Retinal pigment epithelial cell (primary cell): ENCODE data around the gene SLC28A3.

Source experiments
- DNase-seq: peaks from one replicate; pipeline ENCODE4 v3.0.0-alpha.2; 2010; ENCODE audit warnings: low read depth
- H3K4me3 ChIP-seq: 2 replicates; pipeline ENCODE4 v1.5.1; 2011; ENCODE audit warnings: mild to moderate bottlenecking, low read length, control low read depth, moderate library complexity
- TF ChIP-seq, protein P1 (sequence below): conservative IDR thresholded peaks from 2 replicates; pipeline ENCODE4 v1.5.1; 2011; ENCODE audit warnings: low read depth, low read length, control low read depth, inconsistent platforms

The SLC28A3 gene

DNA sequence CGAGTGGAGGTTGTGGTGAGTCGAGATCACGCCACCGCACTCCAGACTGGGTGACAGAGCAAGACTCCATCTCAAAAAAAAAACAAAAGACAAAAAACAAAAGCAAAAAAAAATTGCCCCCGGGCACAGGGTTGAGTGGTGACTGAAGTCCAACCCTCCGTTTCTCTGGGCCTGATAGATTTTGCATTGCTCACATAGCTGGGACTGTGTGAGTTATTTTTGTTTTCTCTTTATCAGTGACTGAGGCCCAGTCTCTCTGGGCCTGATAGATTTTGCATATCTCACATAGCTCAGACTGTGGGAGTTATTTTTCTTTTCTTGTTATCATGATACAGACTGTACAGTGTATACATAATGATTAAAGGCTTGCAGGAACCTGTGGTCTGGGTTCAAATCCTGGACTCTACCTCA lies 2.6 kb upstream of the SLC28A3 start:
- DNase-seq, result no peak
- TF ChIP-seq, protein P1, sequence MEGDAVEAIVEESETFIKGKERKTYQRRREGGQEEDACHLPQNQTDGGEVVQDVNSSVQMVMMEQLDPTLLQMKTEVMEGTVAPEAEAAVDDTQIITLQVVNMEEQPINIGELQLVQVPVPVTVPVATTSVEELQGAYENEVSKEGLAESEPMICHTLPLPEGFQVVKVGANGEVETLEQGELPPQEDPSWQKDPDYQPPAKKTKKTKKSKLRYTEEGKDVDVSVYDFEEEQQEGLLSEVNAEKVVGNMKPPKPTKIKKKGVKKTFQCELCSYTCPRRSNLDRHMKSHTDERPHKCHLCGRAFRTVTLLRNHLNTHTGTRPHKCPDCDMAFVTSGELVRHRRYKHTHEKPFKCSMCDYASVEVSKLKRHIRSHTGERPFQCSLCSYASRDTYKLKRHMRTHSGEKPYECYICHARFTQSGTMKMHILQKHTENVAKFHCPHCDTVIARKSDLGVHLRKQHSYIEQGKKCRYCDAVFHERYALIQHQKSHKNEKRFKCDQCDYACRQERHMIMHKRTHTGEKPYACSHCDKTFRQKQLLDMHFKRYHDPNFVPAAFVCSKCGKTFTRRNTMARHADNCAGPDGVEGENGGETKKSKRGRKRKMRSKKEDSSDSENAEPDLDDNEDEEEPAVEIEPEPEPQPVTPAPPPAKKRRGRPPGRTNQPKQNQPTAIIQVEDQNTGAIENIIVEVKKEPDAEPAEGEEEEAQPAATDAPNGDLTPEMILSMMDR, result no peak
- H3K4me3 ChIP-seq, result no peak overlapping the region

DNA sequence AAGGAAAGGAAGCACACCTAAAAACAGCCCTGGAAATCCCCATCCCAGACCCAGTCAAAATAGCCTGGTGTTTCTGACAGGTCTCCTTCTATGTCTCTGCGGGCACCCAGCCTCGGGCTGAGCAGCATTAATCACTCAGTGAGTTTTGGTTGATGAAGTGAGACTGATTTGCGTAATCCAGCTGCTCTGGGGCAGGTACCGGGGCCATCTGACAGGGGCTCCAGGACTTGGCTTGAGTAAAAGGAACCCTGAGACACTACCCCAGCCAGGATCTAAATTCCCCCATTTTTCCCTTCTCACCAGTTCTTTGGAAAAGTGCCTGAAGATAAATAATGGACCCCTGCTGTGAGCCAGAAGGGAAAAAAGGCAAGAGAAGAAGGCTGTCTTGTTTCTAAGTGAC lies 596 bp downstream of the SLC28A3 start:
- TF ChIP-seq, protein P1, result no peak
- DNase-seq, result no peak
- H3K4me3 ChIP-seq, result no peak overlapping the region

DNA sequence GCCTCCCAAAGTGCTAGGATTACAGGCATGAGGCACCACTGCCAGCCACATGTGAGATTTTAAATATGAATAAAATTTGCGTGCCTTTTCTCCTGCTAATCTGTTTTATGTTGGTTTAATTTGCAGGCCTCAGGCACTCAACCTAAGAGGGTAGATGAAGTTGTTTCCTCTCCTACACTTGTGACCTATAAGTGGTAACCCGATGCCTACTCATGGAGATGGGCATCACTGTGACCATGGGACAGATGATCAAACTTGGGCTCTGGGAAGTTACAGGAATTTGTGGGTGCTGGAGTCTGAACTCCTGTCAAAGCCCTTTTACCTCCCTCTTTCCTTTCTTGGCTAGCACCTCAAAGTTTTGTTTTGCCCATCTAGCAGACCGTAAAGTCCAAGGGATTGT lies 1.1 kb downstream of the SLC28A3 start:
- DNase-seq, result no peak
- TF ChIP-seq, protein P1, result no peak
- no peak overlapping the region for H3K4me3 ChIP-seq

DNA sequence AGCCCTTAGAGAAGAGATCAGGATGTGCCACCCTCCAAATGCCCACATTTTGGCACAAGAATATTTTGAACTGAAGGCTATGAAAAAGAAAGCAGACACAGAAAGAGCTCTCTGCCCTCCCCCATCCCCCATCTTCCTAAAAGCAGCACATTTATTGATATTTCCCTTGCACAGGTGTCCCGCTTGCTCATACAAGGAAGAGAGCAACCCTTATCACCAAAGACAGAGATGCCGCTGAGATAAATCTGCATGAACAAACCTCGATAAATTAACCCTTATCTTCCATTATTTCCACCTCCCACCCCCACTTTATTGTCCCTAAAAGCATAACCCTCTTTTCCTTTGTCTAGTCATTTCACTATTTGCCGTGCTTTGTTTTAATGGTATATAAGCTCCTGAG lies 1.8 kb downstream of the SLC28A3 start:
- no peak for DNase-seq
- TF ChIP-seq, protein P1, result no peak
- H3K4me3 ChIP-seq, result no peak overlapping the region

DNA sequence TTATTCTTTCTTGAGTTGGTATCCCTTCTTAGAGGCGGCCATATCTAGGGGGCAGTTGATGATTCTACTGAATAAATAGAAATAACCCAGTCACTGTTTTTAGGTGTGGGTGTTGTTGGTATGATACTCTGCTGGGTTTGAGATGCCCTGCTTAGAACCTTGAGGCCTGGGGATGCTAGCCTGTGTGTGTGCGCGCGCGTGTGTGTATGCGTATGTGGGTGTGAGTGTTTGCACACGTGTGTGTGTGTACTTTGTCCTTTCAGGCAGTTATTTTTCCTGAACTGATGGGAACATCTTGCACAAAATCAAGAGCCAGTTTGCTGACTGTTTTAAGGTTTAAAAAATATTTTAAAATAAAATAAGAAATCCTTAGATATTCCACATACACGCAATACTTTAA lies 3.3 kb downstream of the SLC28A3 start:
- H3K4me3 ChIP-seq, result no peak overlapping the region
- DNase-seq, result no peak
- TF ChIP-seq, protein P1, result no peak

DNA sequence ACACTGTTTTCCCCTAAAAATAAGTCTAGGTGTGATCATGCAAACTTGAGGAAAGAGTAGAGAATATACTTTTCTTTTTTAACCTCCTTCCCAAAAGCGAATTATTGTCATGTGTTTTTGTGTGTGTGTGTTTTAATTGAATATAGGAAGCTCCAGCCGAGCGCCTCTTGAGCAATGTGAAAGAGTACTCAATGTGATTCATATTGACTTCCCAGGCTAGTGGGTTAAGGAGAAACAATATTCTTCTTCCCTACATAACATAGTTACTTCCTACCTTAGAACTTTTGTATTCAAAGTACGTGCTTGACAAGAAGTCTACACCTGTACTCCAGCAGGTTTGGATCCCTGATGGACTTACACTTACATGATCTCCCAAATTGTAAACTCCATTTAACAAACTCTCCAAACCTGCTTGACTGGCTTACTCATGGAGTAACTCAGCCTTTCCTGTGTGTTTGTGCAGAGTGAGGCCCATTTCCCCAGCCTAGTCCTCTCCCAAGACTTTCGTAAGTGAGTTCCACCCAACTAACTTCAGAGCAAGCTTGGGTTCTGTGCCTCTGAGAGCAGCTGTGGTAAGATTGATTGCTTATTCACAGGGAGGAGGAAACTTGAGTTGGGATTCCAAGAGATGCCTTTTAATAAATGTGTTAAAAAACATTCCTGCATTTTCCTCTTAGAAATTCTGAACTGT lies 9.3 kb downstream of the SLC28A3 start:
- no peak overlapping the region for H3K4me3 ChIP-seq
- DNase-seq, result no peak
- TF ChIP-seq, protein P1, result no peak

DNA sequence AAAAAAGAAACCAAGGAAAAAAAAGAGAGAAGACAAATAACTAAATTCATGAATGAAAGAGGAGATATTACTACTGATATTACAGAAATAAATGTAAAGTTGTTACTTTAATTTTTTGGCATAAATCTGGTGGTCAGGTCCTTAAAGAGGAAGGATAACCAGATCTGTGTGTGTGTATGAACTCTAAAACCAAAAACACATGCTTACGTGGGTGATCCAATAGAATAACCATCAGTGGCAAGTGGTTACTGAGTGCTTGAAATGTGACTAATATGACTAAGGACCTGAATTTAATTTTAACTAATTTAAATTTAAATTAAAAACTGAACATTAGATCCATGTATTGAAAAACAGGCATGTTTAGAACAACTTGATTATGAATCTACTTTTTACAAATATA lies 10.3 kb downstream of the SLC28A3 start:
- TF ChIP-seq, protein P1, result no peak
- DNase-seq, result no peak
- no peak overlapping the region for H3K4me3 ChIP-seq
